ENCODE measurements around the gene MS4A3. TPM values are rescaled to one million over a fixed set of nuclear protein-coding genes. Genes with fewer than 3 reads are reported as not detected.
"Not testable (repeated sequence)": the region's sequence is repeated elsewhere in the genome, so short reads cannot be mapped to it uniquely, and the experiment has no call there.

Gene MS4A3
- total and polyA plus RNA-seq, 3 donors from 2014 or later: 0.63 to 1.7 (median 1.2) TPM

GRCh38 chr11:60088364-60088763, 31.9 kb downstream of the MS4A3 start, which contains the start of gene MS4A2:
TSS of gene MS4A2 (plus strand) at chr11:60088664. CDS start at chr11:60088766, 102 bp downstream.
- H3K4me3 ChIP-seq: no peak within 1 kb of the TSS
- no peak for DNase-seq
- peaks cover 7% of the 10 kb centered on the region for H3K4me1 ChIP-seq
- H3K36me3 ChIP-seq (ENCODE audit: low read depth, missing control alignments): no peaks in the 10 kb centered on the region
- H3K27me3 ChIP-seq: no peaks in the 10 kb centered on the region
- H3K9me3 ChIP-seq: no peaks in the 10 kb centered on the region
- intact Hi-C loops (cut with DNase I; ENCODE audit: low total_unique reads): no loop called here
- TF ChIP-seq CTCF (IDR thresholded peaks at IDR 0.05): no peak
- TF ChIP-seq POLR2A (IDR thresholded peaks at IDR 0.05): no peak
- peak within 1 kb of the TSS; percentile 56 for H3K27ac ChIP-seq
- 54 to 61% methylated on average over 1 of the region's 1 CpG for WGBS, 2 donors

GRCh38 chr11:60095477-60096120, 39.1 kb downstream of the MS4A3 start:
- TF ChIP-seq POLR2A (IDR thresholded peaks at IDR 0.05) (no peak), CTCF (IDR thresholded peaks at IDR 0.05) (no peak)
- WGBS, 2 donors: 59 to 61% methylated on average over 4 of the region's 4 CpGs
- Histone ChIP-seq H3K36me3 (ENCODE audit: low read depth, missing control alignments) (no peaks in the 10 kb centered on the region), H3K4me3 (no peak overlapping the region), H3K4me1 (peaks cover 7% of the 10 kb centered on the region), H3K27me3 (no peaks in the 10 kb centered on the region), H3K9me3 (no peaks in the 10 kb centered on the region), H3K27ac (no peak overlapping the region)
- DNase-seq: no peak
- intact Hi-C loops (cut with DNase I; ENCODE audit: low total_unique reads): no loop called here

- intact Hi-C loops (cut with DNase I; ENCODE audit: low total_unique reads): no loop called here
- no peak overlapping the region for H3K27ac ChIP-seq
- H3K9me3 ChIP-seq: no peaks in the 10 kb centered on the region
- no peak for DNase-seq
- H3K36me3 ChIP-seq (ENCODE audit: low read depth, missing control alignments): no peaks in the 10 kb centered on the region
- TF ChIP-seq POLR2A (IDR thresholded peaks at IDR 0.05): no peak
- TF ChIP-seq CTCF (IDR thresholded peaks at IDR 0.05): no peak
- H3K27me3 ChIP-seq: no peaks in the 10 kb centered on the region
- 60 to 92% methylated on average over 1 of the region's 1 CpG for WGBS, 2 donors
- H3K4me3 ChIP-seq: no peak overlapping the region
- H3K4me1 ChIP-seq: peaks cover 3% of the 10 kb centered on the region
These were observed 40.7 kb downstream of the MS4A3 start for GRCh38 chr11:60097189-60097588.

GRCh38 chr11:60098508-60098907, 42.0 kb downstream of the MS4A3 start:
- H3K4me3 ChIP-seq: no peak overlapping the region
- H3K27me3 ChIP-seq: no peaks in the 10 kb centered on the region
- H3K27ac ChIP-seq: no peak overlapping the region
- intact Hi-C loops (cut with DNase I; ENCODE audit: low total_unique reads): no loop called here
- H3K9me3 ChIP-seq: no peaks in the 10 kb centered on the region
- DNase-seq: no peak
- no peaks in the 10 kb centered on the region for H3K4me1 ChIP-seq
- no peaks in the 10 kb centered on the region for H3K36me3 ChIP-seq (ENCODE audit: low read depth, missing control alignments)
- TF ChIP-seq CTCF (IDR thresholded peaks at IDR 0.05) (no peak), POLR2A (IDR thresholded peaks at IDR 0.05) (no peak)

- Histone ChIP-seq H3K4me1 (no peaks in the 10 kb centered on the region), H3K9me3 (no peaks in the 10 kb centered on the region), H3K27me3 (no peaks in the 10 kb centered on the region), H3K36me3 (ENCODE audit: low read depth, missing control alignments) (no peaks in the 10 kb centered on the region), H3K4me3 (no peak overlapping the region), H3K27ac (no peak overlapping the region)
- TF ChIP-seq CTCF (IDR thresholded peaks at IDR 0.05): no peak
- no peak for TF ChIP-seq POLR2A (IDR thresholded peaks at IDR 0.05)
- intact Hi-C loops (cut with DNase I; ENCODE audit: low total_unique reads): no loop called here
- WGBS, 2 donors: 82 to 86% methylated on average over 1 of the region's 1 CpG
- no peak for DNase-seq
These were observed 44.1 kb downstream of the MS4A3 start for GRCh38 chr11:60100516-60100915.

- intact Hi-C loops (cut with DNase I; ENCODE audit: low total_unique reads); H3K36me3 ChIP-seq (ENCODE audit: low read depth, missing control alignments): not testable (repeated sequence)
- 88 to 89% methylated on average over 11 of the region's 11 CpGs for WGBS, 2 donors
These were observed 44.9 kb downstream of the MS4A3 start for GRCh38 chr11:60101368-60101767.

GRCh38 chr11:60104471-60105115, 48.1 kb downstream of the MS4A3 start:
- H3K4me1 ChIP-seq; intact Hi-C loops (cut with DNase I; ENCODE audit: low total_unique reads); H3K27me3 ChIP-seq; H3K4me3 ChIP-seq; H3K36me3 ChIP-seq (ENCODE audit: low read depth, missing control alignments); H3K27ac ChIP-seq; H3K9me3 ChIP-seq; DNase-seq: not testable (repeated sequence)
- 85 to 91% methylated on average over 8 of the region's 8 CpGs for WGBS, 2 donors

More at GRCh38 chr11:60101368-60101767, 44.9 kb downstream of the MS4A3 start:
- not testable (repeated sequence) for H3K4me1 ChIP-seq, H3K9me3 ChIP-seq, H3K27me3 ChIP-seq, H3K27ac ChIP-seq, DNase-seq, H3K4me3 ChIP-seq
